Upper lobe of left lung (tissue), 4 donors: ENCODE results near the gene CCDC136.

ENCODE experiments used
- EP300 ChIP-seq, 4 donors: sonication (generic); formaldehyde crosslinking; IDR thresholded peaks; one replicate each; pipeline ENCODE4 v1.5.1; 2017; ENCODE audit warnings: antibody characterized with exemption in 4 of 4, control low read depth in 2 of 4
- POLR2A ChIP-seq, 4 donors: fragments of 450-650 bp; IDR thresholded peaks; one replicate each; pipeline ENCODE4 v1.5.1; 2016 to 2017; ENCODE audit warnings: antibody characterized with exemption in 4 of 4, mild to moderate bottlenecking in 2 of 4
- POLR2AphosphoS5 ChIP-seq, 2 donors: sonication (generic); formaldehyde crosslinking; IDR thresholded peaks; one replicate each; pipeline ENCODE4 v1.5.1; 2017; ENCODE audit warnings: antibody characterized with exemption in 2 of 2
- TF ChIP-seq, protein P1 (sequence below), 6 experiments: fragments of 450-650 bp in 4 of 6; fragments of 200-600 bp in 2 of 6; sonication (generic) in 2 of 6; IDR thresholded peaks; one replicate each; pipeline ENCODE4 v1.5.1; 2016 to 2019; ENCODE audit warnings: antibody characterized with exemption in 6 of 6

DNA sequence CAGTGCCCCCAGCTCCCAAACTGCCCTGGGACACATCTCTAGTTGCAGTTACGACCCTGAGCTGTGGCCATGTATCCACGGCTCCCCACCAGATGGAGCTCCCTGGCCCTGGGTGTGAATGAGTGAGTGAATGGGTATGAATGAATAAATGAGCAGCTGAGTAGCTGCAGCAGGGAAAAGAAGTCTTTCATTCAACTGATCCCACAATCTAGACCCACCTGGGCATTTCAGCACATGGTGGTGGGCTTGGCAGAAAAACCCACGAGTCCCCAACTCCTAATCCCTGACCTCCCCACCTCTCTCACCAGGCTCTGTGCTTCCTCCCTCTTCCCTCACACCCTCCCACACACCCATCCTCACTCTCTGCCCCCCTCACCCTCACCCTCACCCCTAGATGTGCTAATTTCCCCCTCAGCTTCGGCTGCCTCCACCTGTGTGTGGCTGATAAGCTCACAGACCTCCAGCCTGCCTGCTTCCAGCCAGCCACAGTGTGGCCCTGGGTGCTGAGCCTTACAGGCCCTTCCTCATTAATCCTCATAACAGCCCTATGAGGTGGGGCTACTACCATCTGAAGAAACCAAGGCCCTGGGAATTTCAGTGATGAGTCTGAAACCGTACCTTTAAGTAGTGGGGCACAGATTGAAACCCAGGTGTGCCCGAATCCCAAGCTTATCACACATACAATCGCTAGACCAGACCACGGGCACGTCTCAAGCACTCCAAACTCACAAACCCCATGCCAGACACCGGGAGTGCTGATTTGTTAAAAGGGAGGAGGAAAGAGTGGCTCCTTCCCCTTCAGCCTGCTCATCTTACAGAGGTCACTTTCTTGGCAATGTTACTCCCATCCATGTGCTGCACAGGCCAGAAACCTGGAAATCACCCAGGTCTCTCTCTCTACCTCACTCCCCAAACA is 68.6 kb downstream of the CCDC136 start:
- TF ChIP-seq POLR2A (IDR thresholded peaks at IDR 0.05) (no peak), POLR2AphosphoS5 (IDR thresholded peaks at IDR 0.05) (no peak), EP300 (IDR thresholded peaks at IDR 0.05) (no peak)
- TF ChIP-seq, protein P1, sequence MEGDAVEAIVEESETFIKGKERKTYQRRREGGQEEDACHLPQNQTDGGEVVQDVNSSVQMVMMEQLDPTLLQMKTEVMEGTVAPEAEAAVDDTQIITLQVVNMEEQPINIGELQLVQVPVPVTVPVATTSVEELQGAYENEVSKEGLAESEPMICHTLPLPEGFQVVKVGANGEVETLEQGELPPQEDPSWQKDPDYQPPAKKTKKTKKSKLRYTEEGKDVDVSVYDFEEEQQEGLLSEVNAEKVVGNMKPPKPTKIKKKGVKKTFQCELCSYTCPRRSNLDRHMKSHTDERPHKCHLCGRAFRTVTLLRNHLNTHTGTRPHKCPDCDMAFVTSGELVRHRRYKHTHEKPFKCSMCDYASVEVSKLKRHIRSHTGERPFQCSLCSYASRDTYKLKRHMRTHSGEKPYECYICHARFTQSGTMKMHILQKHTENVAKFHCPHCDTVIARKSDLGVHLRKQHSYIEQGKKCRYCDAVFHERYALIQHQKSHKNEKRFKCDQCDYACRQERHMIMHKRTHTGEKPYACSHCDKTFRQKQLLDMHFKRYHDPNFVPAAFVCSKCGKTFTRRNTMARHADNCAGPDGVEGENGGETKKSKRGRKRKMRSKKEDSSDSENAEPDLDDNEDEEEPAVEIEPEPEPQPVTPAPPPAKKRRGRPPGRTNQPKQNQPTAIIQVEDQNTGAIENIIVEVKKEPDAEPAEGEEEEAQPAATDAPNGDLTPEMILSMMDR (IDR thresholded peaks at IDR 0.05) = no peak
